Measurements from ENCODE around the gene POLA1. TPM values are rescaled to one million over a fixed set of nuclear protein-coding genes. Genes with fewer than 3 reads are reported as not detected.
A peak's percentile ranks its signal among the peaks of the same experiment; 100 is the strongest.

Gene POLA1
- total RNA-seq, 4 donors from 2014 or later, result 1.2 to 9.1 (median 5.4) TPM

GRCh38 chrX:24837966-24838365, 144.2 kb downstream of the POLA1 start:
- H3K4me3 ChIP-seq, result no peak overlapping the region
- in situ Hi-C loops (cut with MboI; ENCODE audit: low pct_ligation_motif_present in 1 of 4, low pct_unique_long_range_greater_than_20kb in 1 of 4, low sequenced_read_pairs in 3 of 4), result loop anchor here in 3 of 4 donors (10.0 kb wide), 1 partner anchor 307 kb away; no protein-coding TSS in a partner anchor
- no peaks in the 10 kb centered on the region for H3K4me1 ChIP-seq
- no peaks in the 10 kb centered on the region for H3K9me3 ChIP-seq
- H3K36me3 ChIP-seq, result no peaks in the 10 kb centered on the region
- H3K27ac ChIP-seq, result no peak overlapping the region
- DNase-seq, result no peak
- H3K27me3 ChIP-seq, result no peaks in the 10 kb centered on the region
- intact Hi-C loops (cut with DNase I; ENCODE audit: low total_unique reads), result loop anchor here (10.0 kb wide), 1 partner anchor 307 kb away; no protein-coding TSS in a partner anchor
- no peak for TF ChIP-seq POLR2A (IDR thresholded peaks at IDR 0.05)
- no peak for TF ChIP-seq POLR2AphosphoS5 (IDR thresholded peaks at IDR 0.05)
- TF ChIP-seq CTCF (IDR thresholded peaks at IDR 0.05), result no peak
- TF ChIP-seq EP300 (IDR thresholded peaks at IDR 0.05; ENCODE audit: low read depth), result no peak

GRCh38 chrX:24838629-24839028, 144.9 kb downstream of the POLA1 start:
- intact Hi-C loops (cut with DNase I; ENCODE audit: low total_unique reads), result loop anchor here (10.0 kb wide), 1 partner anchor 306 kb away; no protein-coding TSS in a partner anchor
- no peak for DNase-seq
- in situ Hi-C loops (cut with MboI; ENCODE audit: low pct_ligation_motif_present in 1 of 4, low pct_unique_long_range_greater_than_20kb in 1 of 4, low sequenced_read_pairs in 3 of 4), result loop anchor here in 3 of 4 donors (10.0 kb wide), 1 partner anchor 306 kb away; no protein-coding TSS in a partner anchor

GRCh38 chrX:24839331-24839730, 145.6 kb downstream of the POLA1 start:
- Histone ChIP-seq H3K27ac (no peak overlapping the region), H3K36me3 (no peaks in the 10 kb centered on the region), H3K4me1 (no peaks in the 10 kb centered on the region), H3K9me3 (no peaks in the 10 kb centered on the region), H3K27me3 (no peaks in the 10 kb centered on the region), H3K4me3 (no peak overlapping the region)
- TF ChIP-seq EP300 (IDR thresholded peaks at IDR 0.05; ENCODE audit: low read depth), result no peak
- TF ChIP-seq POLR2AphosphoS5 (IDR thresholded peaks at IDR 0.05), result no peak
- TF ChIP-seq POLR2A (IDR thresholded peaks at IDR 0.05), result no peak
- TF ChIP-seq CTCF (IDR thresholded peaks at IDR 0.05), result no peak
- DNase-seq, result no peak
- in situ Hi-C loops (cut with MboI; ENCODE audit: low pct_ligation_motif_present in 1 of 4, low pct_unique_long_range_greater_than_20kb in 1 of 4, low sequenced_read_pairs in 3 of 4) (loop anchor here in 3 of 4 donors (10.0 kb wide), 1 partner anchor 305 kb away; no protein-coding TSS in a partner anchor), intact Hi-C loops (cut with DNase I; ENCODE audit: low total_unique reads) (loop anchor here (10.0 kb wide), 1 partner anchor 305 kb away; no protein-coding TSS in a partner anchor)
- 65% methylated on average over 4 of the region's 4 CpGs; no CpG with 5 or more reads in 1 of the 2 donors for WGBS, 2 donors (ENCODE audit: low coverage in 1 of 2)

More at GRCh38 chrX:24838629-24839028, 144.9 kb downstream of the POLA1 start:
- WGBS, 2 donors (ENCODE audit: low coverage in 1 of 2), result 20 to 36% methylated on average over 1 to 3 of the region's 3 CpGs
- H3K27ac ChIP-seq, result no peak overlapping the region
- no peaks in the 10 kb centered on the region for H3K9me3 ChIP-seq
- no peaks in the 10 kb centered on the region for H3K27me3 ChIP-seq
- TF ChIP-seq POLR2AphosphoS5 (IDR thresholded peaks at IDR 0.05) (no peak), POLR2A (IDR thresholded peaks at IDR 0.05) (no peak), CTCF (IDR thresholded peaks at IDR 0.05) (peak; percentile 33 to 57 (median 38))
- H3K36me3 ChIP-seq, result no peaks in the 10 kb centered on the region
- H3K4me1 ChIP-seq, result no peaks in the 10 kb centered on the region
- H3K4me3 ChIP-seq, result no peak overlapping the region

GRCh38 chrX:24842486-24842885, 148.8 kb downstream of the POLA1 start:
- intact Hi-C loops (cut with DNase I; ENCODE audit: low total_unique reads) (no loop called here), in situ Hi-C loops (cut with MboI; ENCODE audit: low pct_ligation_motif_present in 1 of 4, low pct_unique_long_range_greater_than_20kb in 1 of 4, low sequenced_read_pairs in 3 of 4) (no loop called here)
- H3K27ac ChIP-seq, result no peak overlapping the region
- 62 to 72% methylated on average over 2 to 5 of the region's 5 CpGs for WGBS, 2 donors (ENCODE audit: low coverage in 1 of 2)
- H3K4me1 ChIP-seq, result no peaks in the 10 kb centered on the region
- no peaks in the 10 kb centered on the region for H3K9me3 ChIP-seq
- H3K36me3 ChIP-seq, result no peaks in the 10 kb centered on the region
- TF ChIP-seq POLR2AphosphoS5 (IDR thresholded peaks at IDR 0.05), result no peak
- no peak for TF ChIP-seq EP300 (IDR thresholded peaks at IDR 0.05; ENCODE audit: low read depth)
- no peak for TF ChIP-seq POLR2A (IDR thresholded peaks at IDR 0.05)
- no peak for TF ChIP-seq CTCF (IDR thresholded peaks at IDR 0.05)
- H3K27me3 ChIP-seq, result no peaks in the 10 kb centered on the region
- H3K4me3 ChIP-seq, result no peak overlapping the region
- DNase-seq, result no peak

Data from transverse colon (tissue), 4 donors.